Measurements from ENCODE around the gene CD22. TPM values are rescaled to one million over a fixed set of nuclear protein-coding genes. Genes with fewer than 3 reads are reported as not detected.
"Not testable (repeated sequence)": the region's sequence is repeated elsewhere in the genome, so short reads cannot be mapped to it uniquely, and the experiment has no call there.

The CD22 gene
- 4.0 and 5.5 TPM in 2 replicates for total RNA-seq

GRCh38 chr19:35328851-35329285 is at the start of gene CD22:
TSS of gene CD22 (plus strand) at chr19:35329187. CDS start at chr19:35332041, 2,854 bp downstream.
- Mint-ChIP-seq H3K9me3 (no peaks in the 10 kb centered on the region), H3K27me3 (ENCODE audit: low read depth) (peaks cover 6% of the 10 kb centered on the region), H3K4me1 (ENCODE audit: low read depth) (peaks cover 19% of the 10 kb centered on the region), H3K36me3 (ENCODE audit: low read depth) (no peaks in the 10 kb centered on the region), H3K4me3 (ENCODE audit: low read depth) (no peak within 1 kb of the TSS), H3K27ac (peak within 1 kb of the TSS; percentile 23)
- intact Hi-C loops (cut with micrococcal nuclease), result no loop called here
- no peak for DNase-seq (ENCODE audit: low spot score)

GRCh38 chr19:35279374-35279773 is 49.6 kb upstream of the CD22 start:
- peaks cover 1% of the 10 kb centered on the region for H3K27me3 Mint-ChIP-seq (ENCODE audit: low read depth)
- no peaks in the 10 kb centered on the region for H3K9me3 Mint-ChIP-seq
- H3K27ac Mint-ChIP-seq, result no peak overlapping the region
- H3K4me3 Mint-ChIP-seq (ENCODE audit: low read depth), result no peak overlapping the region
- DNase-seq (ENCODE audit: low spot score), result no peak
- peaks cover 2% of the 10 kb centered on the region for H3K4me1 Mint-ChIP-seq (ENCODE audit: low read depth)
- peaks cover 28% of the 10 kb centered on the region for H3K36me3 Mint-ChIP-seq (ENCODE audit: low read depth)
- intact Hi-C loops (cut with micrococcal nuclease), result no loop called here

- intact Hi-C loops (cut with micrococcal nuclease), result no loop called here
- DNase-seq (ENCODE audit: low spot score), result no peak
- Mint-ChIP-seq H3K4me3 (ENCODE audit: low read depth) (no peak overlapping the region), H3K9me3 (no peaks in the 10 kb centered on the region), H3K36me3 (ENCODE audit: low read depth) (peaks cover 21% of the 10 kb centered on the region), H3K4me1 (ENCODE audit: low read depth) (peaks cover 2% of the 10 kb centered on the region), H3K27me3 (ENCODE audit: low read depth) (peaks cover 4% of the 10 kb centered on the region), H3K27ac (no peak overlapping the region)
These were observed 48.8 kb upstream of the CD22 start for GRCh38 chr19:35279985-35280821.

GRCh38 chr19:35281303-35281702 is 47.7 kb upstream of the CD22 start:
- peaks cover 5% of the 10 kb centered on the region for H3K27me3 Mint-ChIP-seq (ENCODE audit: low read depth)
- intact Hi-C loops (cut with micrococcal nuclease), result no loop called here

GRCh38 chr19:35284153-35285094 is 44.6 kb upstream of the CD22 start:
- intact Hi-C loops (cut with micrococcal nuclease), result no loop called here
- Mint-ChIP-seq H3K4me1 (ENCODE audit: low read depth) (no peaks in the 10 kb centered on the region), H3K27ac (no peak overlapping the region), H3K27me3 (ENCODE audit: low read depth) (peaks cover 5% of the 10 kb centered on the region), H3K36me3 (ENCODE audit: low read depth) (peaks cover under 1% of the 10 kb centered on the region), H3K9me3 (no peaks in the 10 kb centered on the region), H3K4me3 (ENCODE audit: low read depth) (no peak overlapping the region)
- DNase-seq (ENCODE audit: low spot score), result no peak

More at GRCh38 chr19:35281303-35281702, 47.7 kb upstream of the CD22 start:
- Mint-ChIP-seq H3K36me3 (ENCODE audit: low read depth) (peaks cover 11% of the 10 kb centered on the region), H3K4me1 (ENCODE audit: low read depth) (peaks cover 2% of the 10 kb centered on the region), H3K27ac (no peak overlapping the region), H3K9me3 (no peaks in the 10 kb centered on the region), H3K4me3 (ENCODE audit: low read depth) (no peak overlapping the region)
- no peak for DNase-seq (ENCODE audit: low spot score)

- H3K4me3 Mint-ChIP-seq (ENCODE audit: low read depth), result no peak overlapping the region
- H3K36me3 Mint-ChIP-seq (ENCODE audit: low read depth), result no peaks in the 10 kb centered on the region
- H3K9me3 Mint-ChIP-seq, result no peaks in the 10 kb centered on the region
- no peak for DNase-seq (ENCODE audit: low spot score)
- H3K4me1 Mint-ChIP-seq (ENCODE audit: low read depth), result no peaks in the 10 kb centered on the region
- H3K27ac Mint-ChIP-seq, result no peak overlapping the region
- intact Hi-C loops (cut with micrococcal nuclease), result no loop called here
- peaks cover 5% of the 10 kb centered on the region for H3K27me3 Mint-ChIP-seq (ENCODE audit: low read depth)
These were observed 43.9 kb upstream of the CD22 start for GRCh38 chr19:35285095-35285449.

- DNase-seq (ENCODE audit: low spot score); H3K4me1 Mint-ChIP-seq (ENCODE audit: low read depth); H3K4me3 Mint-ChIP-seq (ENCODE audit: low read depth); H3K9me3 Mint-ChIP-seq; intact Hi-C loops (cut with micrococcal nuclease); H3K27me3 Mint-ChIP-seq (ENCODE audit: low read depth); H3K27ac Mint-ChIP-seq; H3K36me3 Mint-ChIP-seq (ENCODE audit: low read depth): not testable (repeated sequence)
These were observed 43.5 kb upstream of the CD22 start for GRCh38 chr19:35285465-35285864.

- H3K36me3 Mint-ChIP-seq (ENCODE audit: low read depth); H3K27me3 Mint-ChIP-seq (ENCODE audit: low read depth); DNase-seq (ENCODE audit: low spot score); intact Hi-C loops (cut with micrococcal nuclease); H3K4me1 Mint-ChIP-seq (ENCODE audit: low read depth); H3K4me3 Mint-ChIP-seq (ENCODE audit: low read depth); H3K9me3 Mint-ChIP-seq; H3K27ac Mint-ChIP-seq: not testable (repeated sequence)
These were observed 42.9 kb upstream of the CD22 start for GRCh38 chr19:35286101-35286500.

GRCh38 chr19:35287713-35288112 is 41.3 kb upstream of the CD22 start:
- Mint-ChIP-seq H3K9me3 (no peaks in the 10 kb centered on the region), H3K27ac (no peak overlapping the region), H3K27me3 (ENCODE audit: low read depth) (peaks cover 4% of the 10 kb centered on the region), H3K4me1 (ENCODE audit: low read depth) (no peaks in the 10 kb centered on the region), H3K4me3 (ENCODE audit: low read depth) (no peak overlapping the region), H3K36me3 (ENCODE audit: low read depth) (no peaks in the 10 kb centered on the region)
- intact Hi-C loops (cut with micrococcal nuclease), result no loop called here
- no peak for DNase-seq (ENCODE audit: low spot score)

- H3K27me3 Mint-ChIP-seq (ENCODE audit: low read depth), result peaks cover 4% of the 10 kb centered on the region
- H3K9me3 Mint-ChIP-seq, result no peaks in the 10 kb centered on the region
- H3K36me3 Mint-ChIP-seq (ENCODE audit: low read depth), result no peaks in the 10 kb centered on the region
These were observed 40.7 kb upstream of the CD22 start for GRCh38 chr19:35288331-35288730.

GRCh38 chr19:35288906-35289305 is 40.1 kb upstream of the CD22 start:
- Mint-ChIP-seq H3K27ac (no peak overlapping the region), H3K27me3 (ENCODE audit: low read depth) (peaks cover 4% of the 10 kb centered on the region), H3K4me3 (ENCODE audit: low read depth) (no peak overlapping the region), H3K4me1 (ENCODE audit: low read depth) (no peaks in the 10 kb centered on the region), H3K36me3 (ENCODE audit: low read depth) (no peaks in the 10 kb centered on the region), H3K9me3 (no peaks in the 10 kb centered on the region)
- no peak for DNase-seq (ENCODE audit: low spot score)
- intact Hi-C loops (cut with micrococcal nuclease), result no loop called here

More at GRCh38 chr19:35288331-35288730, 40.7 kb upstream of the CD22 start:
- Mint-ChIP-seq H3K4me3 (ENCODE audit: low read depth) (no peak overlapping the region), H3K4me1 (ENCODE audit: low read depth) (no peaks in the 10 kb centered on the region), H3K27ac (no peak overlapping the region)
- no peak for DNase-seq (ENCODE audit: low spot score)
- intact Hi-C loops (cut with micrococcal nuclease), result no loop called here

GRCh38 chr19:35290381-35291127 is 38.4 kb upstream of the CD22 start:
- Mint-ChIP-seq H3K36me3 (ENCODE audit: low read depth) (no peaks in the 10 kb centered on the region), H3K27me3 (ENCODE audit: low read depth) (peaks cover 2% of the 10 kb centered on the region), H3K27ac (no peak overlapping the region), H3K4me3 (ENCODE audit: low read depth) (no peak overlapping the region), H3K9me3 (no peaks in the 10 kb centered on the region), H3K4me1 (ENCODE audit: low read depth) (no peaks in the 10 kb centered on the region)
- no peak for DNase-seq (ENCODE audit: low spot score)
- intact Hi-C loops (cut with micrococcal nuclease), result no loop called here
